Measurements from ENCODE around the gene NRXN3. TPM values are rescaled to one million over a fixed set of nuclear protein-coding genes. Genes with fewer than 3 reads are reported as not detected.
"Not testable (repeated sequence)": the region's sequence is repeated elsewhere in the genome, so short reads cannot be mapped to it uniquely, and the experiment has no call there.

Gene NRXN3
- total RNA-seq, 1 donor from 2014 or later, result 8.7 TPM

DNA sequence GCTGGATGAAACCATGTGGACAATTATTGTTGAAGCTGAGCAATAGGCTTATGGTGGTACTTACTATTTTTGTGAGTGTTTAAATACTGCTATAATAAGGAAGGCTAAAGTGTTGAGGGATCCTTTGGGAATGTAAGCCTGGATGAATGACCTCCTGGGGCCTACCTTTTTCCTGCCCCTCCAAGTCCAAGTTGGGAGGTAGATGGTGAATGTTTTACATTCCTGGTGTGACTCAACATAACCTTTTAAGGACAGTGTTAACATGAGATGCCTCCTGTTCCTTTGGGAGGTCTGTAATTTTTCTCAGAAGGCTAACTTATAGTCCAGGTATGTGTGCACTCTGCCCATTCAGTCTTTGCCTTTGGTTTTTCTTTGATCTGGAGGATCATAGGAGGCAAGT is 315.9 kb downstream of the NRXN3 start:
- DNase-seq (ENCODE audit: low spot score), result no peak

DNA sequence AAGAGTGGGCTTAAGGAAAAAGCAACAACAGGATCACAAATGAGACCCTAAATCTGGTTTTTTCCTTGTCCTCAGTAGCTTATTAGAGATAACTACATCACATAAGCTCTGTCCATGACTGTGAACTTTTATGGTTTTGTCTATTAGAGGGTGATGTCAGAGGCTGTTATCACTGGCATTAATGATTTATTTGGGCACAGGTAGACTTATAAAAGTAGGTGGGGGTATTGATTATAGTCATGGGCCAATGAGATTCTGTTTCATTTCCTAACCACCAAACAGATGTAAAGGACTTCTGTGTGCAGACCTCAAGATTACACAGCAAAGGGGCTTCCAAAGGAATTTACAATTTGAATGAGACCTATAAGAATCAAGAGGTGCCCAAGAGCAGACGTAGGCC is 316.4 kb downstream of the NRXN3 start:
- DNase-seq (ENCODE audit: low spot score), result no peak

DNA sequence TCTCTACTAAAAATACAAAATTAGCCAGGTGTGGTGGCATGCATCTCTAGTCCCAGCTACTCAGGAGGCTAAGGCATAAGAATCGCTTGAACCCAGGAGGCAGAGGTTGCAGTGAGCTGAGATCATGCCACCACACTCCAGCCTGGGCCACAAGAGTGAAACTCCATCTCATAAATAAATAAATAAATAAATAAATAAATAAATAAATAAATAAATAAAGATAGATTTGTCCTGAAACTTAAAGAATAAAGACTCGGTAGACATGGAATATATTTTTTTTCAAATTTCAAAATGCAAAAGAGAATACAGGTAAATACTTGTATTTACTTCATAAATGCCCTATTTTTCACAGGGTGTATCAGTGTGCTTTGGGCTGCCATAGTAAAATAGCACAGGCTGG is 317.4 kb downstream of the NRXN3 start:
- DNase-seq (ENCODE audit: low spot score), result not testable (repeated sequence)

DNA sequence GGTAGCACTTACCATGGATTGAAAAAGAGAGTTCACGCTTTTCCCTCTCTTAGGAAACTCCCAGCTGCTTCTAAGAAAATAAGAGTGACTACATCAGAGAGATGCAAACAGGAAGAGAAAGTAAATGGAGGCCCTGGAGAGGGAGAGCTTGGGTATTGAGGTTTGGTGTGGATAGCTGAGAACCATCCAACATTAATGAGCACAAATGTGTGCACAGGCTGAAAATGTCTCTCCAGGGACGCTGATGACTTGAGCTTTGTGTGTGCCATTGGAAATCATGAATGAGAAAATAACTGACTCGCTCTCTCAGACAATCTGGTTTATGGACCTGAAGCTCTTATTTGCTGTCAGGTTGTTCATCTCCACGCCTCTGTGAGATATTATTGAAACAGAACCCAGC is 318.8 kb downstream of the NRXN3 start:
- no peak for DNase-seq (ENCODE audit: low spot score)

DNA sequence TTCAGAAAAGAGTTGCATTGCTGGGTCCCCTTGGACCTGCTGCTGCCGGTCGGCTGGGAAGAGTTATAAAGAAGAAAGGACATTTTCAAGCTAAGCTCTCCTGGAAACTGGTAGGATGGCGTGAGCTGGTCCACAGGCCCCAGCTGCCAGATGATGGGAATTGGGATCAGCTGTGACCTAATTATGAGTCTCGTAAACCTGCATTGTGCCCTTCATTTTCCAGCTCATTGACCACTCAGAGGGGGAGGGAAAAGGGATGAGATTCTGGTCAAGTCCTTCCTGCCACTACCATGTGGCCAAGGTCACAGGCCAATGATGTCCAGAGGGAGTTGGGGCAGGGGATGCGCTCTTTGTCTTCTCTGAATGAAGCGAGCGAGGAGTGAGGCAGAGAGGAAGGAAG is 320.9 kb downstream of the NRXN3 start:
- DNase-seq (ENCODE audit: low spot score), result no peak

DNA sequence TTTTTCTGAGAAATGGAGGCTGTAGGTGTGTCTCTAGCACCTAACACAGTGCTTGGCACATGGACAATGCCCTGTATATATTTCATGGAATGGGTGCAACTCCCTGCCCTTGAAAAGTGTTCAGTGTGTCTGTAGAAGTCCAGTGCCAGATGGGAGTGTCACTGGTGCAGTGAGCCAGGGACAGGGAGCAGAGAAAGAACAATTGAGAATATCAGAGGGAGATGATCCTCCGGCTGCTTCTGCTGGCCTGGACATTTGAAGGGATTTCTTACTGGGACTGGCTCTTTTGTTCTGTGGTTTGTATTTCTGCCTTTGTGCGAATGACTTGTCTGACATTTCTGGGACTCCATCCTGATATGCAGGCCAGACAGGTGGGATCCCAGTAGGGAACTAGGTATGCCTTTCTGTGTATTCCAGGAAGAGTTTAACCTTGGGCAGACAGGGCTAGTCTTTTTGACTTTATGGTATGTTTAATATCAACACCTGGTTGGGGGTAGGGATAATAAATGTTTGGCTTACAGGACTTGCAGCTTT is 328.0 kb downstream of the NRXN3 start:
- no peak for DNase-seq (ENCODE audit: low spot score)

DNA sequence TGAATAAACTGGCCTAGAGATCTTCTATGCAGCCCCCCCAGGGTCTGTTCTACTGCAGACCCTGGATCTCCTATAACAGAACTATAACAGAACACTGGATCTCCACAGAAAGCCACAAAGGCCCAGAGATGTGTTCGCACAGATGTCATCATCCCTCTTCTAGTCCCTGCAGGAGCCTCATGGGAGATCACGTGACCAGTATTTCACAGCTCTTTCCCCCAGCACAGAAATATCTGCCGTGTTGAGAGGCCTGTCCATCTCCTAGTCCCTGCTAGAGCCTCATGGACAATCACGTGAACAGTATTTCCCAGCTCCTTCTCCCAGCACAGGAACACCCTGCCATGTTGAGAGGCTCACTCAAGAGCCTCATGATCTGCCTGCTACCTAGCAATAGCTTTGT is 331.7 kb downstream of the NRXN3 start:
- no peak for DNase-seq (ENCODE audit: low spot score)

DNA sequence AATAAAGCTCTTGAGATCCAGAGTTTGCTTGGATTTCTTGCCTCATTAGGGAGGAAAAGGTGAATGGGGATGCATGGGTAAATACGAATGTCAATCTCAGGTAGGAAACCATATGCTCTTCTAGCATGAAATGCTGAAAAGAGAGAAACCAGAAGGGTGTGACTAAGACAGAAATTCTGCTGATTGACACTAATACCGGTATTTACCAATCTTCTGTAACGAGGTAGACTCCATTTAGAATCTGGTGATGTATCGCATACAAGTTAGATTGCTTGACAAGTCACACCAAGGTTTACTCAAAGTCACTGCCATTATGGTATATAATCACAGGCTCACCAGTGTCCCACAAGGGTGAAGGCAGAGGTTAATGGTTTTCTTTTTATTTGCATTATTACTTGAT is 337.9 kb downstream of the NRXN3 start:
- no peak for DNase-seq (ENCODE audit: low spot score)

DNA sequence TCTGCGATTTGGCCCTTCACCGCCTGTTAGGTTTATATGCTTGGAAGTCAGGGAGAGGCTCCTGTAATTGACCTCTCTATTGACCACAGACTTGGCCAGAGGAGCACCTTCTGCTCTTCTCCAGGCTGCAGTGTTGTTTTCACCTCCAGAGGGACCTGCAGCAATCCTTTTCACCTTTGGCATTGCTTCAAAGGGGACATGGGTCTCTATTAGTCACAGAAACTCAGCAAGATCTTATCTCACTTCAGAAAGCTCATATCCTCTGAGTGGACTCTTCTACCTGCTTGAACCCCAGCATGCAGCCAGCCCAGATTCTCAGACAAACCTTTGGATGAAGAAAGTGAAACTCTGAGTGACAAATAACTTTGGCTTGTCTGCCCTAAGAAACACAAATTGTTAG is 339.3 kb downstream of the NRXN3 start:
- no peak for DNase-seq (ENCODE audit: low spot score)

DNA sequence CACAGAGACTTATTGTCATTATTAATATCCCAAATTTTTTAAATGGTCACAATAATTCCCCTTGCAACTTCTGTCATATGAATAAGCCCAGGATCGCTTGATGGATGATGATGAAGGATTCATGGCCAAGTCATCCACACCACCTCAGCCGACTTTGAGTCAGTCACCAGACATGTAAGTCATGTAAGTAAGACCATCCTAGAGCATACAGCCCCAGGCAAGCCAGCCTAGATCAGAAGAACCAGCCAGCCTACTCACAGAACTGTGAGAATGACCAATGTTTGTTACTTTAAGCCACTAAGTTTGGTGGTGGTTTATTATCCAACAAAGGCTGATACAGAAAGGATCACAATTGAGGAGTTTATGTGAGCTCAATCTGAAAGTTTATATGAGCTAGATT is 341.8 kb downstream of the NRXN3 start:
- no peak for DNase-seq (ENCODE audit: low spot score)

DNA sequence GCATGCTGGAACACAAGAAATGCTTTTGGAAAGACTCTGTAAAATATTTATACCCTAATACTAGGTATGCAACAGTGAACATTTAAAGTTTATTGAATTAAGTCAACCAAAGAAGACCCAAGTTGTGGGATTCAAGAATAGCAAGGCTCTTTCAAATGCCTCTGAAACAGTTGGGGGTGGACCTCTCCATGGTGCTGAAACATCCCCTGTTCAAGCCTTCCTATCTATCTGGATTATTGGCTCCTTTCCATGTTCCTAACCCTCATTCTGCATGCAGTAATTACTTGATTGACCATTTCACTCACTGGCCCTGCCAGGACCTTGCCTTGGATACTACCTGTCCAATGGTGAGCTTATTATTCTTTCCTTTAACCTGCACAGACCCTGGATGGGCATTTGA is 349.7 kb downstream of the NRXN3 start:
- DNase-seq (ENCODE audit: low spot score), result peak; percentile 1

DNA sequence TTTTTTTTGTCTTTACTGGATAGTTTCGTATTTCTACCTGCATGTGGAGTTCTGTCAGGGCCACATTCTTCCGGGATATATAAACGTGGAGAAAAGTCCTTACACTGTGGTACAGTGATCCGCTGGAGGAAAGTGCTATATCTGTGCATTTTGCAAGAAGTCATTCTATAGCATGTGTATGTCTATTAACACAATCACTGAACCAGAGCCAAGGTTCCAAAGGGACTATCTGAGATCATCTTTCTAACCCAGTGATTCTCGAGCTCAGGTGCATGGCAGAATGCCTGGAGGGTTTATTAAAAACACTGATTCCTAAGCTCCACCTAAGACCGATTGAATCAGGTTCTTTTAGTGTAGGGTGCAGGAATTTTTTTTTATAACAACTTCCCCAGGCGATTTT is 354.0 kb downstream of the NRXN3 start:
- DNase-seq (ENCODE audit: low spot score), result no peak

DNA sequence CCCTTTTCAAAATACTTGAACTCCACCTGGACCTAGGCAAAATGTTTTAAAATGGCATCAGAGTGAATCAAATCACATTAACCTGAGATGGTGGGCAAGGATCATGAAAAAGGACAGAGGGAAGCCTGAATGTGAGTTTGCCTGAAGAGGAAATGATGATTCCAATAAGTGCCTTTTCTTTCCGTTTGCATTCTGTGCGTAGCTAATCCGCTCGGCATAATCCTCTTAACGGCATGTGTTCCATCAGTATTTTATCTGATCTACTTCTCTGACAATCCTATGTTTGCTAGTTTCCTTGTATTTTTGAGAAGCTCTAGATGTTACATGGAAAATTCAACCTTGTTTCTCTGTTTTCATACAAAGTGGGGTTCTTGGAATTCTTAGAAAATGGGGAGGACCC is 354.6 kb downstream of the NRXN3 start:
- no peak for DNase-seq (ENCODE audit: low spot score)

DNA sequence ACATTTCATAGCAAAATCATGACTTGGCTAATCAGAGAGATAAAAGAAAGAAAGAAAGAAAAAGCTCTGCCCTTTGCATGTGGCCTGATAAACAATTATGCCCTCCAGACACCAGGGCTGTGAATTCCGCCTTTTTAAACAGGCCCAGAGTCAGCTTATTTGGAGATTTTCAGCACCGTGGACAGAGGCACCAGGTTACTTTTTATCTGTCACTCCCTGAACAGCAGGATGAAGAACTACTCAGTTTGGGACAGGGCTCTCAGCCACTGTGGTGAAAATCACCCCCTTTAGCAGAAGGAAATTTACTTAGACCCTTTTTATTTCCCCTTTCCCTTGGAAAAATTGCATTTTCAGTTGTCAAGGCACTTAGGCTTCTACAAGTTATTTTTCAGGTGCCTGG is 359.9 kb downstream of the NRXN3 start:
- peak; percentile 3 for DNase-seq (ENCODE audit: low spot score)

DNA sequence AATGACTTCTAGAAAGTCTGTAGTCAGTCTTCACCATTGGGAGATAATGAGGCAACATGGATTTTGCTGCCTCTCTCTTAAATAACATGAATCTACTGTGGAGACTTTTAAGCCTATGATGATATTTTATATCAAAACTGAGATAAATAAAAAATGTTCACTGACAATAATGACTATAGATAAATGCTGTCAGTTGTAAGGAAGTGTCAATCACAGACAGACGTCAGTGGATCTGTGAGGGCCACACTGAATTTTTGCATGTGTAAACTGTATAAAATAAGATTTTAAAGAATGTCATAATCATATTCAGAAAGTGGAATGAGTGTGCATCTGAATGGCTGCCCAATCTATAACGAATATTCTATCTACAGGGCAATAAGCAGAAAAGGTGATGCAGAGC is 364.0 kb downstream of the NRXN3 start:
- DNase-seq (ENCODE audit: low spot score), result no peak

DNA sequence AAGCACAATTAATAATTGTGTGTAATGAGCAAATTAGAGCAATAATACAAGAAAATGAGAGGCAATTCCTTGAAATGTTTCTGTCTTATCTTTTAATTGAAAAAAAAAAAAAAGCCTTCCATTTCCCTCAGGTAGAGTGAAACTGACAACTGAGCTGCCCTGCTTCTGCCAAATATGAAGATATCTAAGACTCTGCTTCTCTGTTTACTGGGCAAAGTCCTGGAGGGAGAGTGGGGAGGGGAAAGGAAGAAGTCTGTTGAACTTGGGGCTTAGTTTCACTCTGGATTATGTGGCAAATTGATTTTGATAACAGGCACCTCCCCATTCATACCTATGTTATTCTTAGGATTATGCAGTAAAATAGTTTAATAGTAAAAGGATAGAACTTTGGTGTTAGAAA is 364.9 kb downstream of the NRXN3 start:
- no peak for DNase-seq (ENCODE audit: low spot score)

DNA sequence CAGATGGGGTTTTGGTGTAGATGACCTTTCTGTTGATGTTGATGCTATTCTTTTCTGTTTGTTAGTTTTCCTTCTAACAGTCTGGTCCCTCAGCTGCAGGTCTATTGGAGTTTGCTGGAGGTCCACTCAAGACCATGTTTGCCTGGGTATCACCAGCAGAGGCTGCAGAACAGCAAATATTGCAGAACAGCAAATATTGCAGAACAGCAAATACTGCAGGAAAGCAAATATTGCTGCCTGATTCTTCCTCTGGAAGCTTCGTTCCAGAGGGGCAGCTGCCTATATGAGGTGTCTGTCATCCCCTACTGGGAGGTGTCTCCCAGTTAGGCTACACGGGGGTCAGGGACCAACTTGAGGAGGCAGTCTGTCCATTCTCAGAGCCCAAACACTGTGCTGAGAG is 371.6 kb downstream of the NRXN3 start:
- not testable (repeated sequence) for DNase-seq (ENCODE audit: low spot score)

DNA sequence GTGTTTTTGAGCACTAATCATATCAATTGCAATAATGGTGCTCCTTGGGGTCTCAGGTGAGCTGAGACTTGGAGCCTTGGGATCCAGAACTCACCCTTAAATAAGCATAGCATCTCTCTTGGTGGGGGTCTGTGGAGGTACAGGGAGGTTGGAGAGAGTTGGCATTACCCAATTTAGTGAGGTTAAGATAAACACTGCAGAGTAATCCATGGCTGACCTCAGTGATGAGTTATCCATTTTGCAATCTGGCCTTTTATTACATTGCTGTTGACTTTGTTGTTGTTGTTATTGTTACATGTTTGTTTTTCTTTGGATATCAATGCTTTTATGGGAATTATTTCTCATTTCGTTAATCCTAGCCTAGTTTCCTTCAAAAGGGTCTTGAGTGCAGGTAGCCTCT is 373.3 kb downstream of the NRXN3 start:
- no peak for DNase-seq (ENCODE audit: low spot score)

DNA sequence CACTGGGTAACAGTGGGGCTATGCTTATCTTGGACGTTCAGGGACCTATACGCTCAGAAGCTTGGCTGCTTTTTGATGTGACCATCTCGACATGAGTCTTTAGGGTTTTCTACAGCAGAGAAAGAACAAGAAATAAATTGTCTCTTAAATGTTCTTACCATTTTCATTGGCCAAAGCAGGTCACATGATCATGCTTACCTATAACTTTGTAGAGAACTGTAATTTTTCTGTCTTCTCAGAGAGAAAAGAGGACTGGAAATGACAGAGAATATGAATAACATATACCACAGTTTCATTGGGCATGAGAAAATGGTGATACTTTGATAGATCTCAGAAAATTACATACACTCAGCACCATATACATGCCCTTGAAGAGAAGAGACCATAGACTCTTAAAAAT is 390.9 kb downstream of the NRXN3 start:
- no peak for DNase-seq (ENCODE audit: low spot score)

DNA sequence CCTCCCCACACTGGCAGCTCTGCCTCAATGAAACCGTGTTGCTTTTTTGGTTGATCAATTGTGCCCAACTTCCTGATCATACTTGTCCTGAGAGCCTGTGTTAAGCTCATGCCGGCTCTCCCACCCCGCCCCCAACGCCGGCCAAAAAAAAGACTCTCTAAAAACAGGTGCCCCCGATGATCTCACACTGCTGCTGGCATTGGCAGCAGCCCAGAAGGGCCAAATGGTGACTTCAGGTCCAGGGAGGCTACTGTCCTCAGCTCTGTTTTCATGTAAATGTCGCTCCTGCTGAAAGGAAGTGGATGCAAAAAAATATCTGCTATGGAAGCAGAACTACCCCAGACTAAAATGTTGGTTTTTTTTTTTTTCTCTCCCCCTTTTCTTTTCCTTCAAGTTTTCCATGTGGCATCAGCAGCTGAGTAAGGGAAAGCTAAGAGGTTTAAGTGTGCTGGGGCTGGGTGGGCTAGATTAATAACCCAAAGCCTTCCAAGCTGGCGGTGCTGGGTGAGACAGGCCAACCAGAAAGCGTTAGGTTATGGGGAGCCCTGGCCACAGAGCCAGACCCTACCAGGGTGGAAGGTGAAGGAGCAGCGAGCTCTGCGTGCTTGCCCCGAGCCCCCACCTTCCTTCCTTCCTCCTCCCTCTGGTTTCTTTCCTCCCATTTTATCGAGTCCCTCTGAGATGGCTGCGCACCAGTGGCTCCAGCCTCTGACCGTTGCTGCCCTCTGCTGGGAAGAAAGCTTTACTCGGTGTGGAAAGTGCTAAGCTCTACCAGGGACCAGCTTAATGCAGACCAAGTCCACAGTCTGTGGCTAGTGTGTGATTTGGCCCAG is 396.1 kb downstream of the NRXN3 start:
- DNase-seq (ENCODE audit: low spot score), result peak; percentile 74

DNA sequence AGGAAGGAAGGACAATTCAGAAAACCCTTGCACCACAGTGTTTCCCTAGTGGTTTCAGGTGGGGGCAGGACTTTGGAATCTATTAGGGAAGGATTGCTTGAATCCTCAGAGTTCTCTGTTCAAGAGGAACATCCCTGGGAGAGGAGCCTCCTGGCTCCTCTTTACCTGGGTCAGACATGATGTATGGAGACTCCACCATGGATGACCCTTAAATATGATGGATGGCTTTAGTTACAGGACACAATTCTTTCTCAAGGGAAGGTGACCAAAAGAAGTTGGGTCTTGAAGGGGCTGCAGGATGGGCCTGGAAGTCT is 396.6 kb downstream of the NRXN3 start:
- no peak for DNase-seq (ENCODE audit: low spot score)

DNA sequence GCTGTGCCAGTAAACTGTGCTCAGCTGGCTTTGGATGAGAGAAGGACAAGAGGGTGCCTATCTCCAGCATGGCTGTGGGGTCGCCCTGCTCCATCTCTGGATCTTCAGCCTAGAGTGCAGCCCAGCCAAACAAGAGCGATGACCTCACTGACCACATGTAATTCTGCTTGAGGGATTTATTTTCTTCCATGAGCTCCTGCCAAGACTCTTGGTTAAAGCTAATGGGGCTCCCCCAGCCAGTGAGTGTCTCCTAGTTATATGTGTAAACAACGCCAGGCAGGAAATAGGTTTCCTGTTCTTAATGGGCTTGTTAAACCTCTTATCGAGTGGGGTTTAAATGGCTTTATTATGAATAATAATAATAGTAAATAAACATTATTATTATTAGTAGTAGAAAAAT is 397.2 kb downstream of the NRXN3 start:
- DNase-seq (ENCODE audit: low spot score), result peak; percentile 5

DNA sequence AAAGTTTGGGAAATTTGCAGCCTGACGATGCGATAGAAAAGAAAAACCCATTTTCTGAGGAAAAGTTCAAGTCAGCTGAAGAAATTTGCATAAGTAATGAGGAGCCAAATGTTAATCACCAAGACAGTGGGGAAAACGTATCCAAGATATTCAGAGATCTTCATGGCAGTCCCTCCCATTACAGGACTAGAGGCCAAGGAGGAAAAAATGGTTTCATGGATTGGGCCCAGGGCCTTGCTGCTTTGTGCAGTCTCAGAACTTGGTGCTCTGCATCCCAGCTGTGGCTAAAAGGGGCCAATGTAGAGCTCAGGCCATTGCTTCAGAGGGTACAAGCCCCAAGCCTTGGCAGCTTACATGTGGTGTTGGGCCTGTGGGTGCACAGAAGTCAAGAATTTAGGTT is 403.6 kb downstream of the NRXN3 start:
- DNase-seq (ENCODE audit: low spot score), result not testable (repeated sequence)
